HepG2 (cell line): Measurements from ENCODE around the gene EIF4G3.

Experiments
- ATF4 ChIP-seq, 2 experiments: fragments of 450-650 bp in 1 of 2; sonication (generic) in 1 of 2; formaldehyde crosslinking; IDR thresholded peaks; 2 replicates each; pipeline versions ENCODE4 v1.5.0 to v1.8.0; 2020 to 2022; ENCODE audit warnings: mild to moderate bottlenecking in 1 of 2, missing genetic modification reagents in 1 of 2
- SNRNP70 ChIP-seq: fragments of 200-400 bp; formaldehyde crosslinking; IDR thresholded peaks from 2 replicates; pipeline ENCODE4 v1.6.1; 2017; ENCODE audit warnings: mild to moderate bottlenecking, low read depth, low read length, moderate library complexity
- SUZ12 ChIP-seq: fragments of 150-350 bp; IDR thresholded peaks from 2 replicates; pipeline ENCODE4 v1.6.1; 2014; ENCODE audit warnings: low read depth, low read length
- TEAD2 ChIP-seq: sonication (generic); formaldehyde crosslinking; IDR thresholded peaks from 2 replicates; pipeline ENCODE4 v1.9.0; 2021; ENCODE audit warnings: missing genetic modification reagents
- TF ChIP-seq, protein P1 (sequence below): IDR thresholded peaks from 2 replicates; pipeline ENCODE4 v1.6.1; 2012; ENCODE audit warnings: low read depth, low read length, improper control_type of control experiment

DNA sequence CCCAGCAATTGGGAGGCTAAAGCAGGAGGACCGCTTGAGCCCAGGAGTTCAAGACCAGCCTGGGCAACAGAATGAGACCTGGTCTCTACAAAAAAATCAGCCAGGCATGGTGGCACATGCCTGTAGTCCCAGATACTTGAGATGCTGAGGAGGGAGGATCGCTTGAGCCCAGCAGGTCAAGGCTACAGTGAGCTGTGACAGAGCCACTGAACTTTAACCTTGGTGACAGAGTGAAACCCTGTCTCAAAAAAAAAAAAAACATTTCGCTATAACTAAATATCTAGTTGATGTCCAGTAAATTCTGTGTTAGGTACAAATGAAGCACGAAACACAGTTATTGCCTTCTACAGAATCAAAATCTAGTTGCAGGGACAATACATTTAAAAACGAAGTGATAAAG is 293.9 kb downstream of the EIF4G3 start:
- TF ChIP-seq ATF4 (CRISPR knock-in tag; IDR thresholded peaks at IDR 0.05) (no peak), TEAD2 (CRISPR knock-in tag) (no peak), SNRNP70 (no peak), SUZ12 (no peak)
- TF ChIP-seq, protein P1, sequence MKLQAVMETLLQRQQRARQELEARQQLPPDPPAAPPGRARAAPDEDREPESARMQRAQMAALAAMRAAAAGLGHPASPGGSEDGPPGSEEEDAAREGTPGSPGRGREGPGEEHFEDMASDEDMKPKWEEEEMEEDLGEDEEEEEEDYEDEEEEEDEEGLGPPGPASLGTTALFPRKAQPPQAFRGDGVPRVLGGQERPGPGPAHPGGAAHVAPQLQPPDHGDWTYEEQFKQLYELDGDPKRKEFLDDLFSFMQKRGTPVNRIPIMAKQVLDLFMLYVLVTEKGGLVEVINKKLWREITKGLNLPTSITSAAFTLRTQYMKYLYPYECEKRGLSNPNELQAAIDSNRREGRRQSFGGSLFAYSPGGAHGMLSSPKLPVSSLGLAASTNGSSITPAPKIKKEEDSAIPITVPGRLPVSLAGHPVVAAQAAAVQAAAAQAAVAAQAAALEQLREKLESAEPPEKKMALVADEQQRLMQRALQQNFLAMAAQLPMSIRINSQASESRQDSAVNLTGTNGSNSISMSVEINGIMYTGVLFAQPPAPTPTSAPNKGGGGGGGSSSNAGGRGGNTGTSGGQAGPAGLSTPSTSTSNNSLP = no peak
